ENCODE measurements around the gene CAPN7.

The CAPN7 gene

DNA sequence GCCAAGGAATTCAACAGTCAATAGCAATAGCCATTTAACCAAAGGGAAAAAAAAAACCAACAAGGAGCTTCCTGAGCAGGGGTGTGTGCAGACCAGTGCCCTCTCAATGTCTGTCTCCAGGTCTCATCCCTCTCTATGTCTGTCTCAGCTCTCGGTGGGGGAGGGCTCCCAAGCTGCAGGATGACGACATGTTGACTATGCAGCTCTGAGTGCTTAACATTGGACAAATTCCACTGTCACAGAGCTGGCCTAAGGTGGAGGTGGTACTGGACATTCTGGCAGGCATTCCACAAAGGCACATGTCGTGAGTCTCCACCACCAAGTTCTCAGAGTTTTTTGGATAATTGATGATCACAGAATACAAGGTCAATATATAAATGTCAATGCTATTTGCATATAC lies 2.0 kb upstream of the CAPN7 start:
- no peak for FAIRE-seq

DNA sequence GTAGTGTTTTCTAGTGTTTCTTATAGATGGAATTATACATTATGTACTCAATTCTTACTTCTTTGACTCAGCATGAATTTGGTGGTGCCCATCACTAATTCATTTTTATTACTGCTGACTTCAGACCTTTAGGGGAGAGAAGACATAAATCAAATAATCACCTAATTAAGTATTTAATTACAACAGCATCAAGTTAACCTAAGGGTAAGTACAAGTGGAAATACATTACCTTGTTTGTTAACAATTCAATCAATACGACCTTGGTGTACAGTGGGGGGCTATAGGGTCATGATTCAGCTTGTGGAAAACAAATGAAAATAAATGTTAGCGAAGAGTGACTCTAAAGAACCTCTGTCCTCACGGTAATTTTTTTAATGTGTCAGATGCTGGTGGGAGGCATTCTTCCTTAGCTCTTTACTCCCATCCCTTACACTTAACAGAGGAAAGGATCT lies 538 bp upstream of the CAPN7 start:
- FAIRE-seq: no peak

DNA sequence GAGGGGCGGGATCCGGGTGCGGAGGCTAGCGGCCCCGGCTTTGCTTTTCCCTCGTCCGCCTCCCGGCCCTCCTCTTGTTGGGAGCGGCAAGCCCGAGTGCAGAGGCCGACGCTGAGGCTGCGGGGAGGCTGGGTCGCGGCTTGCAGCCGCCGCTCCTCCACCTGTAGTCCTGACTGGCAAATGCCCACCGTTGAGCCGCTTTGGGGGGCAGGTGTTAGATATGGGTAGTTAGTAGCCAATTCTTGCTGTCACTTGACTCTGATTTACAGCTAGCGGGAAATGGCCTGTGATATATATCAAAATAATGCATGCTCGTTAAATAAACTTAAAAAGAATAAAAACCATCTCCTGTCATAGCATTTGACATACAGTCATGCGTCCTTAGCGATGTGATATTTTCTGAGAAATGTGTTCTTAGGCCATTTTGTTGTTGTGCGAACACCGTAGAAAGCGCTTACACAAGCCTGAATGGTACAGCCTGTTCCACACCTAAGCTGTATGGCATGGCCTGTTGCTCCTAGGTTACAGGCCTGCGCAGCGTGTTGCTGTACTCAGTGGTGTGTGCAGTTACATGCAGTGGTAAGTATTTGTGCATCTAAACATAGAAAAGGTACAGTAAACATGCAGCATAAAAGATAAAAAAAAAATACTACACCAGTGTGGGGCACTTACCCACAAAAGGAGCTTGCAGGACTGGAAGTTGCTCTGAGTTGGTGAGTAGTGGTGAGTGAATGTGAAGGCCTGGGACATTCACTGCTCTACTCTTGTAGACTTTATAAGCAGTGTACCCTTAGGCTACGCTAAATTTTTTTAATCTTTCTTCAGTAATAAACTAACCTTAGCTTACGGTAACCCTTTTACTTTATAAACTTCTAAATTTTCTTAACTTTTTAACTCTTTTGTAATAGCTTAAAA lies 873 bp downstream of the CAPN7 start:
- FAIRE-seq: no peak

- no peak for FAIRE-seq
These were observed 1.9 kb downstream of the CAPN7 start for GRCh38 chr3:15207836-15208504.

GRCh38 chr3:15211937-15212336 lies 5.9 kb downstream of the CAPN7 start:
- FAIRE-seq: no peak

DNA sequence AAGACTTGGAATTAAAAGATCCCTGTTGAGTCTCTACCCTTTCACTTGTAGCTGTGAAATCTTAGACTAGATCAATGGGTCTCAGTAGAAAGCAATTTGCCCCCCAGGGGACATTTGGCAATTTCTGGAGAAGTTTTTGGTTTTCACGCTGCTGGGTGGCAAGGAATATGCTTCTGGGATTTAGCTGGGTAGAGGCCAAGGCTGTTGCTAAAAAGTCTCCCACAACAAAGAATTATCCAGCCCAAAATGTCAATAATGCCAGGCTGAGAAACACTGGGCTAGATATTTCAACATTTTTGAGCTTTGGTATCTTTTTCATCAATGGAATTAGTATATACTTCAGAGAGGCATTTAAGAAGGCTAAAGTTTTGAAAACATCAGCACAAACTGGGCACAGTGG lies 8.7 kb downstream of the CAPN7 start:
- FAIRE-seq: no peak

- no peak for FAIRE-seq
These were observed 9.9 kb downstream of the CAPN7 start for GRCh38 chr3:15215996-15216395.

DNA sequence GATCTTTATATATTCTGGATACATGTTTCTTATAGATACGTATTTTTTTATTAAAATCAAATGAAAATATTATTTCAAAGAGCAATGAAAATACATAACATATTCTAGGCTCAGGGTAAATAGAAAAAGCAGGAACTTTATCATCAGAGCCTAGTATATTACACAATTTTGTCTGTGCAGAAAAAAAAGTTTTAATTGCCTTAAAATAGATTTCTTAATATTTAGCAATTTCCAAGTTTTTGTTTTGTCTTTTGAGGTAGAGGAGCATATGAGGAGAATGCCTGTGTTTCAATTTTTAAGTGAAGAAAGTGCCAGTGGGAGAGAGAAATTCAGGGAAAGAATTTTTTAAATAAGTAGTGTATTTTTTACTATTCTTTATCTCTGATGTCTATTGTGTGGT lies 10.5 kb downstream of the CAPN7 start:
- no peak for FAIRE-seq

DNA sequence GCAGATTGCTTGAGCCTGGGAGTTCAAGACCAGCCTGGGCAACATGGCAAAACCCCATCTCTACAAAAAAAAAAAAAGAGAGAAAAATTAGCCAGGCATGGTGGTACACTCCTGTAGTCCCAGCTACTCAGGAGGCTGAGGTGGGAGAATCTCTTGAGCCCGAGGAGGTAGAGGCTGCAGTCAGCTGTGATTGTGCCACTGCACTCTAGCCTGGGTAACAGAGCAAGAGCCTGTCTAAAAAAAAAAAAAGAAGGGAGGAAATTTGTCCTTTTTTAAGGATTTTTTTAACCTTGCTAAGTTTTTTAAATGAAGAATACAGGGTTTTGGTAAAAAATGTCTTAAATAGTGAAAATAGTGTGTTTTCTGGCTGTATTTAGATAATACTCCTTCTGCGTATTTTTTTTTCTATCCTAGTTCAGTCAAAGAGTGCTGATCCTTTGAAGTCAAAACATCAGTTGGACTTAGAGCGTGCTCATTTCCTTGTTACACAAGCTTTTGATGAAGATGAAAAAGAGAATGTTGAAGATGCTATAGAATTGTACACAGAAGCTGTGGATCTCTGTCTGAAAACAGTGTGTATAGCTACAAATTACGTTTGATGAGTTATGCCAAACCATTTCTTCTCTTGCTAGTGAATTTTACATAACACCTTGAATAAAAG lies 11.1 kb downstream of the CAPN7 start:
- no peak for FAIRE-seq

- no peak for FAIRE-seq
These were observed 11.8 kb downstream of the CAPN7 start for GRCh38 chr3:15217841-15218267.

DNA sequence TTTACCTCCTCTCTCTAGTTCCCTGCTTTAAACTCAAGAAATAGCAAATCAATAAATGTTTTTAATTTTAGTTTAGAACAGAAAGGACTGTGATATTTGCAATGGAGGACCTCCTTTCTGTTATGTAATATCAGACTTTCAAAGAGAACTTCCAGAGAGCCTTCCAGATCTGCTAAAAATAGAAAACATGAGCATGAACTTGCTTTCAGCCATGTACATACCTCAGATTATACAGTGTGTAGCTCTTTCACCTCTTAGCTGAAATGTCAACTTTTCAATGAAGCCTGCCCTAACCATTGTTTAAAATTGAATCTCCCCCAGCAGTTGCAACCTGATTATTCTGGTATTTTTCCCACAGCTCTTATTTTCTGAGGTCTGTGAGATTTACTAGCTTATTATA lies 12.6 kb downstream of the CAPN7 start:
- FAIRE-seq: no peak

- no peak for FAIRE-seq
These were observed 14.0 kb downstream of the CAPN7 start for GRCh38 chr3:15220056-15220455.

DNA sequence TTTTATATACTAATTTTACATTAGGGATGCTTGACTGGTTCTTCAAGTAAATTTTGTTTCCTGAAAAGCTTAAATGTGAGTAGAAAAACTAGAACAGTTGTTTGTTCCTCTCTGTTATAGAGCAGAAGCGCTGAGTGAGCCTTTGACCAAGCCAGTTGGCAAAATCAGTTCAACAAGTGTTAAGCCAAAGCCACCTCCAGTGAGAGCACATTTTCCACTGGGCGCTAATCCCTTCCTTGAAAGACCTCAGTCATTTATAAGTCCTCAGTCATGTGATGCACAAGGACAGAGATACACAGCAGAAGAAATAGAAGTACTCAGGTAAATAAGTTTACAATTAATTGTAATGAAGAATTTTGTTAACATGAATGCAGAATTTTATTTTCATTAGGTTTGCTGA lies 14.6 kb downstream of the CAPN7 start:
- FAIRE-seq: no peak

DNA sequence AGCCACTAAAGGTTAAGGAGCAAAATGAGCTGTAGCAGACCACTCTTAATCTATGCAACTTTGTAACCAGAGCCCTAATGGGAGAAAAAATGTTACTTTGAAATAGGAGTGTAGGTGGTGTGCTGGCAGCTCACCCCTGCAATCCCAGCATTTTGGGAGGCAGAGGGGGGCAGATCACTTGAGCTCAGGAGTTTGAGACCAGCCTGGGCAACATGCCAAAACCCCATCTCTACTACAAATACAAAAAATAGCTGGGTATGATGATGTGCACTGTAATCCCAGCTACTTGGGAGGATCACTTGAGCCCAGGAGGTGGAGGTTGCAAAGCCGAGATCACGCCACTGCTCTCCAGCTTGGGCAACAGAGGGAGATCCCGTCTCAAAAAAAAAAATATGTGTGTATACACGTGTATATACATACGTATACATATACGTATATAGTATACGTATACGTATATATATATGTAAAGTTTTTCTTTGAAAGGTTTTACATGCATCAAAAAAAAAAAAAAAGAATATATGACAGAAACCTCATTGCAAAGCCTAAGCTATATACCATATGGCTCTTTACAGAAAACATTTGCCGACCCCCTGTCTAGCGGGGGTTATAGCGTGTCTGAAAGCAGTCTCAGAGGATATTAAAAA lies 15.7 kb downstream of the CAPN7 start:
- FAIRE-seq: no peak

- no peak for FAIRE-seq
These were observed 17.9 kb downstream of the CAPN7 start for GRCh38 chr3:15223685-15224572.

GRCh38 chr3:15228147-15228546 lies 22.1 kb downstream of the CAPN7 start:
- no peak for FAIRE-seq

DNA sequence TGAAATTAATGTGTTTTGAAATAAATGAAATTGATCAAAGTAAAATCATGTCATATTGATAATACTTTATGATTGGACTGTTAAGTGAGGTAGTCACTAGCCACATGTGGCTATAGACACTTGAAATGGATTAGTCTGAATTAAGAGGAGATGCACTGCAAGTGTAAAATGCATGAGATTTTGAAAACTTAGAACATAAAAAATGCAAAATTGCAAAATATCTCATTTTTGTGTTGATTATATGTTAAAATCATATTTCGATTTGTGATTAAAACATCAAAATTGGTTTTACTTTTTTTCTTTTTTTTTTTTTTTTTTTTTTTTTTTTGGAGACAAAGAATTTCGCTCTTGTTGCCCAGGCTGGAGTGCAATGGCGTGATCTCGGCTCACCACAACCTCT lies 23.2 kb downstream of the CAPN7 start:
- FAIRE-seq: no peak

DNA sequence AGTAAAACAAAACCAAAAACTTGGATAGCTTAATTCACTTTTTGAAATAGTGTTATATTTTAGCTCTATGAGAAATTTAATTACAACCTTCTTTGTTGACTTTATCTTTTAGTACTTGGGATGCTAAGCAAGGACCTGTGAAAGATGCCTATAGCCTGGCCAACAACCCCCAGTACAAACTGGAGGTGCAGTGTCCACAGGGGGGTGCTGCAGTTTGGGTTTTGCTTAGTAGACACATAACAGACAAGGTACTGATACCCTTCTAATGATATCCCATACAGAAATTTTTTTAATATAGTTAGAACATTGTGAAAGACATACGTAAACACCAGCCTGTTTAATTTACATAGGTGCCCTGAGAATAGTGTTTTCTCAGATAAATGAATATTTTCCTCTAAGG lies 35.3 kb downstream of the CAPN7 start:
- no peak for FAIRE-seq

- no peak for FAIRE-seq
These were observed 37.9 kb downstream of the CAPN7 start for GRCh38 chr3:15243822-15244482.

GRCh38 chr3:15246186-15246585 lies 40.1 kb downstream of the CAPN7 start:
- FAIRE-seq: no peak

- no peak for FAIRE-seq
These were observed 47.1 kb downstream of the CAPN7 start for GRCh38 chr3:15253023-15253697.

Data from colon (tissue), 2 donors.